Retinal pigment epithelial cell (primary cell): Measurements from ENCODE around the gene EMID1.

Source experiments
- DNase-seq: peaks from one replicate; pipeline ENCODE4 v3.0.0-alpha.2; 2010; ENCODE audit warnings: low read depth
- H3K4me3 ChIP-seq: 2 replicates; pipeline ENCODE4 v1.5.1; 2011; ENCODE audit warnings: mild to moderate bottlenecking, low read length, control low read depth, moderate library complexity
- TF ChIP-seq, protein P1 (sequence below): conservative IDR thresholded peaks from 2 replicates; pipeline ENCODE4 v1.5.1; 2011; ENCODE audit warnings: low read depth, low read length, control low read depth, inconsistent platforms

The EMID1 gene

DNA sequence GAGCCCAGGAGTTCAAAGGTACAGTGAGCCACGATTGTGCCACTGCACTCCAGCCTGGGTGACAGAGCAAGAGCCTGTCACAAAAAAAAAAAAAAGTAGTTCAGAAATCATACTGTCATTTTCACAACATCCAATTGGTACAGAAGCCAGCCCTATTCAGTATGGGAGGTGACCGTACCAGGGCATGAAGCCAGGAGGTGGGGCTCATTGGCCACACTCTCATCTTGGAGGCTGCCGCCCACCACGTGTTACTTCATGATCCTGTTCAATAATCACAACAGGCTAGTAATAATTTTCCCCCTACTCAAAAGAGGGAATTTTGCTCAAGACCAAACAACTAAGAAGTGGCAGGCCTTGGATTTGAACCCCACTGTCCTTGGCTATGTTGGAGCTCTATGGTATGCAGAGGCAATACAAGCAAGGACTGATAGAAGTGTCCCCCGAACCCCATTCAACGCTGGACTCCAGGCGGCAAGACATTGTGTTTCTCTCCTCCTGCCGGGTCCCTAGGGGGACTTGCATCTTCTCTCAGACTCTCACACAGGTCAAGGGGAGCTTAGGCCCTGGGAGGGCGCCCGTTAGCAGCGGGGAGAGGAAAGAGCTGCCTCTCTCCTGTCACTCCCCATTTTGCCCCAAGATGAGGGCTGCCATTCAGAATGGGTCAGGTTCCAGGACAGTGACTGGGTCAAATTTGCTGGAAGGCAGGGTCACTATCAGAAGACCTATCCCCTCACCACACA lies 40.2 kb upstream of the EMID1 start:
- no peak for DNase-seq

DNA sequence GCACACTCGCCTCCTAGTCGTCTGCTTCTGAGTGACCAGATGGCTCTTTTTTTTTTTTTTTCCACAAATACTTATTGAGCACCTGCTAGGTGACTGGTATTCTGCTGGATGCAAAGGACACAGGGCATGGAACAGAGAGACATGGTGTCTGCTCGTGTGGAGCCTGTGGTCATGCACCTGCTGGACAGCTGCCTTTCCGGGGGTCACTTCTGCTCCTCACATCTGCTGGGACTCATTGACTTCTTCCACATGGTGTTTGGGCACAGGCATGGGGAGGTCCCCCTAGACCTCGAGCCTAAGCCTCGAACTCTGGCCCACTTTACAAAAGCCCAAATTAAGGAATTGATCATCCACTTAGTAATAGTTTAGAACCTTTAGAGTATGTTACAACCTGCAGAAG lies 39.5 kb upstream of the EMID1 start:
- TF ChIP-seq, protein P1, sequence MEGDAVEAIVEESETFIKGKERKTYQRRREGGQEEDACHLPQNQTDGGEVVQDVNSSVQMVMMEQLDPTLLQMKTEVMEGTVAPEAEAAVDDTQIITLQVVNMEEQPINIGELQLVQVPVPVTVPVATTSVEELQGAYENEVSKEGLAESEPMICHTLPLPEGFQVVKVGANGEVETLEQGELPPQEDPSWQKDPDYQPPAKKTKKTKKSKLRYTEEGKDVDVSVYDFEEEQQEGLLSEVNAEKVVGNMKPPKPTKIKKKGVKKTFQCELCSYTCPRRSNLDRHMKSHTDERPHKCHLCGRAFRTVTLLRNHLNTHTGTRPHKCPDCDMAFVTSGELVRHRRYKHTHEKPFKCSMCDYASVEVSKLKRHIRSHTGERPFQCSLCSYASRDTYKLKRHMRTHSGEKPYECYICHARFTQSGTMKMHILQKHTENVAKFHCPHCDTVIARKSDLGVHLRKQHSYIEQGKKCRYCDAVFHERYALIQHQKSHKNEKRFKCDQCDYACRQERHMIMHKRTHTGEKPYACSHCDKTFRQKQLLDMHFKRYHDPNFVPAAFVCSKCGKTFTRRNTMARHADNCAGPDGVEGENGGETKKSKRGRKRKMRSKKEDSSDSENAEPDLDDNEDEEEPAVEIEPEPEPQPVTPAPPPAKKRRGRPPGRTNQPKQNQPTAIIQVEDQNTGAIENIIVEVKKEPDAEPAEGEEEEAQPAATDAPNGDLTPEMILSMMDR = no peak
- H3K4me3 ChIP-seq = no peak overlapping the region
- DNase-seq = no peak

More for the DNA sequence above, 40.2 kb upstream of the EMID1 start:
- no peak overlapping the region for H3K4me3 ChIP-seq
- TF ChIP-seq, protein P1 = no peak

DNA sequence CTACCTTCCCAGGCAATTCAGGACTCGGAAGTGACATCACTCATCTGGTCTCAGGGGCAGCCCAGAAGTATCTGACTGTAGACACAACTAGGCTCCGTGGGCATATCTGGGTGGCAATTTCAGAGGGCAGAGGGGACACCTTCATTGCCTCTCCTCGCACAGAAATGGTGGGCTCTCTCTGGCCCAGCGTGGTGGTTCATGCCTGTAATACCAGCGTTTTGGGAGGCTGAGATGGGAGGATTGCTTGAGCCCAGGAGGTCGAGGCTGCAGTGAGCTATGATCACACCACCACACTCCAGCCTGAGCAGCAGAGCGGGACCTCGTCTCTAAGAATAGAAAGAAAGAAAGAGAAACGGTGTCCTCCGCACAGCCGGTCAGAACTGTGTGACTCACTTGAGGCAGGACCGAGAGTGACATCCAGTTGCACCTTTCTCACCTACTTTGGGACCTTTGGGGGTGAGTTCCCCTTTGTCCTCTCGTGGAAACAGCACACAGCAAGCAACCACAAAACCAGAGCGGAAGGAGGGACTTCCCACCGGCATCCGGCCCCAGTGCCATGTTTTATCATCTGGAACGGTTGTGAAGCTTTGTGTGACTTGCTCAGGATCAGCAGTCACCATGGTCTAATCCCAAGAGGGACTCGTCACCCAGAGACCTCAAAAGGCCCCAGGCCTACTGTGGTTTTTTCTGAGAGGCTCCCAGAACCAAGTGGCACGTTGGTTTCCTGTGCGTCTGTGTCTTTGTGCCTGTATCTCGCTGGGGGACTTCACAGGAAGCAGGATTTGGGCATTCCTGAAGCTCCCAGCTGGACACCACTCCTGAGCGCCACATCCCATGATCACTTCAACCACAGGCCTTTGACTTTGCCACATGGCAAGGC lies 38.4 kb upstream of the EMID1 start:
- no peak for DNase-seq
- no peak overlapping the region for H3K4me3 ChIP-seq
- TF ChIP-seq, protein P1 = no peak

DNA sequence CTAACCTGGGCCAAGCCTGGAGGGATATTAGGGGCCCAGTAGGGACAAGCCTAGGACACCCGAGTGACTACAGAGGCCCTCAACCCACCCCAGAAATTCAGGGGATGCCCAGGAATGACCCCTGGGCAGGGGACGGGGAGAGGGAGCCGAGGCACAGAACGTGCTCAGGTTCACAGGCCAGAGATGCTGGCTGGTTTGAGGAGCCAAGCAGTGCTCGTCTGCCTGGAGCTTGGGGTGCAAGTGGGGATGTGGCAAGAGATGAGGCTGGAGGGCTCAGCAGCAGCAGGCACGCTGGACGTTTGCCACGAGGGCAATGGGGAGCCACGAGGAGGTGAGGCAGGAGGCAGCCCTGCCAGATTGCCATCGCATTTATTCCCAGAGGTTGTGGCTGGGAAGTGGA lies 34.0 kb upstream of the EMID1 start:
- no peak for DNase-seq
- TF ChIP-seq, protein P1 = no peak

DNA sequence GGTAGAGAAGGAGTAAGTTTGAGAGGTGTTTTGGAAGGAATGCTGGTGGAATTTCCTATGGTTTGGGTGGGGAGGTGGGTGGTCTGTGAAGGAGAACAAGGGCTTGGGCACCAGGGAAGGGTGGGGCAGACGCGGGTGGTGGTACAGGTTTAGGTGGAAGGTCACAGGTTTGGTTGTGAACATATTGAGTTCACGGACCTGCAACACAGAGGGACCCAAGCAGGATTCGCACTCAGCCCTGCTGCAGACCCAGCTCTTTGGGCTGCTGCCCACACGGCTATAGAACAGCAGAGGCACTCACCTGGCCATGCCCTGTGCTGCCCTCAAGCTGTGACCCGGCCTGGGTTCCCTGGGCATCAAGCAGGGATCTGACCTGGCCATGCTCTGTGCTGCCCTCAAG lies 33.5 kb upstream of the EMID1 start:
- H3K4me3 ChIP-seq = no peak overlapping the region
- TF ChIP-seq, protein P1 = no peak
- no peak for DNase-seq

More for the DNA sequence above, 34.0 kb upstream of the EMID1 start:
- H3K4me3 ChIP-seq = no peak overlapping the region

DNA sequence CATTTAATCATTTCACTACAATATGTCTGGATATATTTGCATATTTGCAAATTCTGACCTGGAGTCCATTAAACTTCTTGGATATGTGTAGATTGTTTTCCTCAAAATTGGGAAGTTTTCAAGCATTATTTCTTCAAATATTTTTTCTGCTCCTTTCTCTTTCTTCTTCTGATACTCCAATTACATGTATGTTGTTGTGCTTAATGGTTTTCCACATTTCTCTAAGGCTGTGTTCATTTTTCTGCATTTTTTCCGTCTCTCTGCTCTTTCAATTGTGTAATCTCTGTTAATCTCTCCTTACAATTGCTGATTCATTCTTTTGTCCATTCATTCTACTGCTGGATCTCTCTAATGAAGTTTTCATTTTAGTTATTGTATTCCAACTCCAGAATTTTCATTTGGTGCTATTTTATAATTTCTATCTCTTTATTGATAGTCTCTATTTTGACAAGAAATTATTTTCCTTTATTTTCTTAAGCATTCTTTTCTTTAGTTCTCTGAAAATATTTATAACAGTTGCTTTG lies 30.3 kb upstream of the EMID1 start:
- TF ChIP-seq, protein P1 = no peak
- DNase-seq = no peak

More for the DNA sequence above, 30.3 kb upstream of the EMID1 start:
- no peak overlapping the region for H3K4me3 ChIP-seq
